ENCODE measurements around the gene CCND2. TPM values are rescaled to one million over a fixed set of nuclear protein-coding genes. Genes with fewer than 3 reads are reported as not detected.

The CCND2 gene
- total RNA-seq, 3 donors from 2014 or later = 43.3 to 72.8 (median 53.7) TPM

DNA sequence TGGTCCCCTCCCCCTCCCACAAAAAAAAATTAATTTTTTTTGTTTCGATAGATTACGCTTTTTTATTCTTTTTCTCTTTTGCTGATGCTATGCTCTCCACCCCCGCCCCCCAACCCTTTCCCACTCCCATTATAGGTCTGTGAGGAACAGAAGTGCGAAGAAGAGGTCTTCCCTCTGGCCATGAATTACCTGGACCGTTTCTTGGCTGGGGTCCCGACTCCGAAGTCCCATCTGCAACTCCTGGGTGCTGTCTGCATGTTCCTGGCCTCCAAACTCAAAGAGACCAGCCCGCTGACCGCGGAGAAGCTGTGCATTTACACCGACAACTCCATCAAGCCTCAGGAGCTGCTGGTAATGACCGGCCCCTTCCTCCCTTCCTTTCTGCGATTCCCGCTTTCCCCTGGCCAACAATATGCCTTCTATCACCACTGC, 2.3 kb downstream of the CCND2 start:
- Histone ChIP-seq H3K27me3 (peaks cover 0 to 36% of the 10 kb centered on the region in 2 donors), H3K27ac (peak overlapping the region; percentile 85 to 92), H3K4me1 (no peaks in the 10 kb centered on the region), H3K36me3 (no peaks in the 10 kb centered on the region), H3K4me3 (peak overlapping the region; percentile 62 to 83 (median 78)), H3K9me3 (no peaks in the 10 kb centered on the region)
- TF ChIP-seq POLR2A (IDR thresholded peaks at IDR 0.05) = no peak
- TF ChIP-seq POLR2AphosphoS5 (IDR thresholded peaks at IDR 0.05) = no peak
- TF ChIP-seq, protein P1, sequence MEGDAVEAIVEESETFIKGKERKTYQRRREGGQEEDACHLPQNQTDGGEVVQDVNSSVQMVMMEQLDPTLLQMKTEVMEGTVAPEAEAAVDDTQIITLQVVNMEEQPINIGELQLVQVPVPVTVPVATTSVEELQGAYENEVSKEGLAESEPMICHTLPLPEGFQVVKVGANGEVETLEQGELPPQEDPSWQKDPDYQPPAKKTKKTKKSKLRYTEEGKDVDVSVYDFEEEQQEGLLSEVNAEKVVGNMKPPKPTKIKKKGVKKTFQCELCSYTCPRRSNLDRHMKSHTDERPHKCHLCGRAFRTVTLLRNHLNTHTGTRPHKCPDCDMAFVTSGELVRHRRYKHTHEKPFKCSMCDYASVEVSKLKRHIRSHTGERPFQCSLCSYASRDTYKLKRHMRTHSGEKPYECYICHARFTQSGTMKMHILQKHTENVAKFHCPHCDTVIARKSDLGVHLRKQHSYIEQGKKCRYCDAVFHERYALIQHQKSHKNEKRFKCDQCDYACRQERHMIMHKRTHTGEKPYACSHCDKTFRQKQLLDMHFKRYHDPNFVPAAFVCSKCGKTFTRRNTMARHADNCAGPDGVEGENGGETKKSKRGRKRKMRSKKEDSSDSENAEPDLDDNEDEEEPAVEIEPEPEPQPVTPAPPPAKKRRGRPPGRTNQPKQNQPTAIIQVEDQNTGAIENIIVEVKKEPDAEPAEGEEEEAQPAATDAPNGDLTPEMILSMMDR (IDR thresholded peaks at IDR 0.05) = no peak
- DNase-seq (ENCODE audit: low spot score in 2 of 2) = no peak
- intact Hi-C loops (cut with DNase I; ENCODE audit: low total_unique reads) = no loop called here

DNA sequence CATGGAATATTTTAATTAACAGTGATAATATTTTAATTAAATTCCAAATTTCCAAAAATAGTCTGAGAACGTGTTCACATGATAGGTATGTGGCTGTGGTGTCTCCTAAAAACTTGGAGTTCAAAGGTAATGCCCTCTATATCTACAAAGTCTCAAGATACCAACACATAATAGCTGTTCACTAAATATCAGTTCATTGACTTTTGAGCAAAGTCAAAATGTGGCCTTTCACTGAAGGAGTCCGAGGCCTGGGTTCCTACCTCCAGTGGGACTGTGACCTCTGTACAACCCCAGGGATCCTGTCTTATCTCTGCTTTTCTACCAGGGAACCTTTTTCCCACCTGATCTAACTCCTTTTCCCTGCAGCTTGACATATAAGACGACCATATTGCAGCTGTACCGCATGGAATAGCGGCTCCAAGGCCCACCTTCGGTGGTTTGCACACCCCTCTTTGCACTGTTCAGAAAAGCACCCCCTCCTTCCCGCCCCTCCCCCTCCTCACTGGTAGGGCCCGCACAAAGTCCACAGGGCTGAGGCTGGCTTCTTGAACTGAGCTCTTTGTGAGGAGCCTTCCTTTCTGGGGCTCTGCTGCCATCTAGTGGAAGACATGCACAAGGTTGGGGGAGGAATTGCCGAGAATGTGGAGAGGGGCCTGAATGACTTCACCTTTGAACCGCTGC, 3.1 kb downstream of the CCND2 start:
- intact Hi-C loops (cut with DNase I; ENCODE audit: low total_unique reads) = no loop called here
- TF ChIP-seq POLR2AphosphoS5 (IDR thresholded peaks at IDR 0.05) = peak in 2 of 3 donors; percentile 48 to 68
- no peak for TF ChIP-seq POLR2A (IDR thresholded peaks at IDR 0.05)
- TF ChIP-seq, protein P1 (IDR thresholded peaks at IDR 0.05) = peak; percentile 69 to 92 (median 91)
- peak in 1 of 2 donors; percentile 78 for DNase-seq (ENCODE audit: low spot score in 2 of 2)
- H3K4me1 ChIP-seq = no peaks in the 10 kb centered on the region
- H3K27me3 ChIP-seq = peaks cover 0 to 29% of the 10 kb centered on the region in 2 donors
- no peaks in the 10 kb centered on the region for H3K9me3 ChIP-seq
- H3K27ac ChIP-seq = peak overlapping the region in 1 of 2 donors; percentile 85
- peak overlapping the region in 2 of 3 donors; percentile 62 to 78 for H3K4me3 ChIP-seq
- H3K36me3 ChIP-seq = no peaks in the 10 kb centered on the region

DNA sequence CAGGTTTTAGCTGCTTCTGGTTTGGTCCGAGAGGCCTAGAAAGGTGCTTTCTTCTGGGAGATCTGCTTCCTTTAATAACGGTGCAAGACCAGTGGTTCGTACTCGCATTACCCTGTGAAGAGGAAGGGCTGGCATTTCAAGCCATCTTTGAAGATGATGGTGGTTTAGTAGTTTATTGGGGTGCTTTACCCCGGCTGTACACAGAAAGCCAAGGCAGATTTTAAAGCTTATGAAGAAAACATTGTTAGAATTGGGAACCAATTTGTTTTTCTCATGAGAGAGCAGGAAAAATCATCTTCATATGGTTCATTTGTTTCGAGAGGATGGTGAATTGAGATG, 3.6 kb downstream of the CCND2 start:
- Histone ChIP-seq H3K27ac (peak overlapping the region in 1 of 2 donors; percentile 29), H3K27me3 (peaks cover 0 to 27% of the 10 kb centered on the region in 2 donors), H3K4me3 (peak overlapping the region in 1 of 3 donors; percentile 24), H3K4me1 (no peaks in the 10 kb centered on the region), H3K9me3 (no peaks in the 10 kb centered on the region), H3K36me3 (no peaks in the 10 kb centered on the region)
- intact Hi-C loops (cut with DNase I; ENCODE audit: low total_unique reads) = no loop called here
- TF ChIP-seq, protein P1 (IDR thresholded peaks at IDR 0.05) = peak in 1 of 3 donors; percentile 11
- TF ChIP-seq POLR2AphosphoS5 (IDR thresholded peaks at IDR 0.05) = no peak
- DNase-seq (ENCODE audit: low spot score in 2 of 2) = no peak

DNA sequence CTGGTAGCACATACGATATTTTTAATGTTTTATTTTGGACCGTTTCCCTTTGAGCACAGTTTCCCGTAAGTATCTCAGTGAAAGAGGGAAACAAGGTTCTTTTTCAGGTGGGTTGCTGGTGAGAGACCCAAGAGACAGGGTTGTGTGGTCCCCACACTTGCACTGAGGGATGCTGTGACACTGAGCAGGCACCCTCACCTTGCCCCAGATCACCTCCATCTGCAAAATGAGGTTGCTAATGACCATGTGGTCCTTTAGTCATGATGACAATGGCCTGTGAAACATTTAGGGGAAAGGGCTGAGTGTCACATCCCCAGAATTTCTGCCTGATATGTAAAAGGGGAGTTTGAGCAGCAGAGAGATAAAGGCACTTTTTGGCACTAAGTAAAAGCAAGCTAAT, 4.3 kb downstream of the CCND2 start:
- intact Hi-C loops (cut with DNase I; ENCODE audit: low total_unique reads) = no loop called here
- Histone ChIP-seq H3K27ac (no peak overlapping the region), H3K9me3 (no peaks in the 10 kb centered on the region), H3K36me3 (no peaks in the 10 kb centered on the region), H3K27me3 (peaks cover 0 to 21% of the 10 kb centered on the region in 2 donors), H3K4me3 (no peak overlapping the region), H3K4me1 (no peaks in the 10 kb centered on the region)
- no peak for TF ChIP-seq POLR2AphosphoS5 (IDR thresholded peaks at IDR 0.05)
- no peak for TF ChIP-seq POLR2A (IDR thresholded peaks at IDR 0.05)
- TF ChIP-seq, protein P1 (IDR thresholded peaks at IDR 0.05) = no peak
- DNase-seq (ENCODE audit: low spot score in 2 of 2) = no peak

DNA sequence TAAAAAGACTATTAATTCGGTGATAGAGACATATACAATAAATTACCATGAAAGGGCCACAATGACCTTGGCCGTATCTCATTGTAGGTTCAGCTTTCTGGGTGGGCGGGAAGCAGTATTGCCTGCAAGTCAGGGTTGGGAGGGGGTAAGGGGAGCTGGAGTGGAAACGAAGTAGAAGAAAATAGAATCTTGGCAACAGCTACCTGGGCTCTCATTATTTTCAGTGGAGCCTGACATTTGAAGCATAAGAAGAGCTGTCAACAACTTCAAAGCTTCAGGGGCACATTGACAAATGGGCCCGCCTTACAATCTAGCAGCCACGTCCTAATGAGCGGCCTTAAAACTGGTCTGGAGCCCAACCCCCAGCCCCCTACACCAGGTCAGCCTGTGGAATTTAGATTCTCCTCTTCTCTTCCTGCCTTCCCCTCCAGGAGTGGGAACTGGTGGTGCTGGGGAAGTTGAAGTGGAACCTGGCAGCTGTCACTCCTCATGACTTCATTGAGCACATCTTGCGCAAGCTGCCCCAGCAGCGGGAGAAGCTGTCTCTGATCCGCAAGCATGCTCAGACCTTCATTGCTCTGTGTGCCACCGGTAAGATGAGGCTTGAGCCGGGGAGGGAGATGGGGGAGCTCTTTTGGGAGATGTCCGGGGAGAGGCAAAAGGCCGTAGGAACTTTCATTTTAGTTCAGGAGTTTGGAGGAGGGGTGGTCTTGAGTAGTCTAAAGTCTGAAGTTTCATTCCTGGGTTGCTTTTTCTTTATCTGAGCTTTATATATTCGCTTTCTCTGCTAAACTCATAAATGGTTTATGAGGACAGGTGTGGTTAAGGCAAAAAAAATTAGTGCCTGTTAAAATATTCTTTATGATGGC, 5.0 kb downstream of the CCND2 start:
- no peaks in the 10 kb centered on the region for H3K4me1 ChIP-seq
- TF ChIP-seq POLR2A (IDR thresholded peaks at IDR 0.05) (no peak), POLR2AphosphoS5 (IDR thresholded peaks at IDR 0.05) (no peak)
- TF ChIP-seq, protein P1 (IDR thresholded peaks at IDR 0.05) = no peak
- peaks cover 0 to 15% of the 10 kb centered on the region in 2 donors for H3K27me3 ChIP-seq
- H3K9me3 ChIP-seq = no peaks in the 10 kb centered on the region
- H3K36me3 ChIP-seq = no peaks in the 10 kb centered on the region
- H3K27ac ChIP-seq = peak overlapping the region in 1 of 2 donors; percentile 11
- no peak for DNase-seq (ENCODE audit: low spot score in 2 of 2)
- intact Hi-C loops (cut with DNase I; ENCODE audit: low total_unique reads) = no loop called here
- no peak overlapping the region for H3K4me3 ChIP-seq

All from breast epithelium (tissue), 4 donors.